Esophagus squamous epithelium (tissue), 5 donors: ENCODE measurements around the gene FBXL17. TPM values are rescaled to one million over a fixed set of nuclear protein-coding genes. Genes with fewer than 3 reads are reported as not detected.

Experiments
- DNase-seq: peaks from one replicate; lab custom pipeline; 2025; lab: John Stamatoyannopoulos, UW
- H3K27ac ChIP-seq, 4 donors: fragments of 200-600 bp; sonication (generic); one replicate each; pipeline ENCODE4 v1.5.1; 2016 to 2019; ENCODE audit warnings: mild to moderate bottlenecking in 1 of 4
- H3K27me3 ChIP-seq, 4 donors: fragments of 200-600 bp; sonication (generic); 1 replicate in 3 of 4; 2 replicates in 1 of 4; pipeline versions ENCODE4 v1.5.1 to v1.6.0; 2017 to 2021; ENCODE audit warnings: antibody characterized with exemption in 1 of 4
- H3K36me3 ChIP-seq, 3 donors: fragments of 200-600 bp; sonication (generic); one replicate each; pipeline ENCODE4 v1.5.1; 2016 to 2019
- H3K4me1 ChIP-seq, 3 donors: fragments of 200-600 bp; sonication (generic); one replicate each; pipeline ENCODE4 v1.5.1; 2017 to 2019
- H3K4me3 ChIP-seq, 4 donors: fragments of 200-600 bp; sonication (generic); 1 replicate in 3 of 4; 2 replicates in 1 of 4; pipeline ENCODE4 v1.5.1; 2016 to 2019; ENCODE audit warnings: mild to moderate bottlenecking in 2 of 4, moderate library complexity in 1 of 4
- H3K9me3 ChIP-seq, 3 donors: fragments of 200-600 bp; sonication (generic); one replicate each; pipeline ENCODE4 v1.5.1; 2016 to 2019
- POLR2A ChIP-seq, 4 donors: fragments of 450-650 bp; IDR thresholded peaks; one replicate each; pipeline ENCODE4 v1.6.1; 2017; ENCODE audit warnings: antibody characterized with exemption in 4 of 4, mild to moderate bottlenecking in 4 of 4, moderate library complexity in 3 of 4
- WGBS, 2 donors: methylation state at CpG; one replicate each; pipeline ENCODE4 v1.1.5; 2018; 5-methylcytosine and 5-hydroxymethylcytosine counted together
- intact Hi-C: fragments of 100-400 bp; cut with DNase I; formaldehyde crosslinking; loops from one replicate; pipeline ENCODE4 v1.15.0; 2022
- total RNA-seq, 4 donors: library from RNA; depleted of rRNA; stranded (reverse); fragments of >200 nt; gene quantifications; one replicate each; pipeline ENCODE4 v1.1.0, GENCODE V29; 2016
- TF ChIP-seq, protein P1 (sequence below), 6 experiments: fragments of 450-650 bp in 4 of 6; fragments of 200-600 bp in 2 of 6; sonication (generic) in 2 of 6; IDR thresholded peaks; one replicate each; pipeline ENCODE4 v1.5.1; 2016 to 2019; ENCODE audit warnings: antibody characterized with exemption in 6 of 6, mild to moderate bottlenecking in 4 of 6, moderate library complexity in 4 of 6
- donor health status: DM: yes; HTN: yes; CAD: no.

The FBXL17 gene
- total RNA-seq, 4 donors from 2014 or later = 11.8 to 23.5 (median 13.8) TPM

DNA sequence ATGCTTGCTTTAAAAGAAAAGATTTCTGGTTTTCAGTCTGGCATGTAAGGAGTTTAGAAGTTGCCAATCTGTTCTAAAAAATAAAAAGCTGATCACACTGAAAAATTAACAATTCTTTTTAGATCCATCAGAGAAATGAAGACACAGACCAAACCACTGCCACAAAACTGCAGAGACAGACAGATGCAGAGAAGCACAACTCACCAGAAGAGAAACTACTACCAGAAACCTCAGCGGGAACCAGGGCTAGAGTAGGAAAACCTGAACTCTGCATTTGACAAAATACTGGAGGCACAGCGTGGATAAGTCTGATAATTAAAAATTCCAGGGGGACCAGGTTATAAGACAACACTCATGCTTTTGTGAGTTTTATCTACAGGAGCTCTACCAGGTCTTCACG, 28.8 kb downstream of the FBXL17 start:
- Histone ChIP-seq H3K4me1 (no peaks in the 10 kb centered on the region), H3K4me3 (no peak overlapping the region), H3K27me3 (no peaks in the 10 kb centered on the region), H3K9me3 (no peaks in the 10 kb centered on the region), H3K27ac (no peak overlapping the region), H3K36me3 (no peaks in the 10 kb centered on the region)
- 93% methylated on average over 3 of the region's 3 CpGs for WGBS, 2 donors
- DNase-seq = no peak
- intact Hi-C loops = no loop called here
- no peak for TF ChIP-seq POLR2A (IDR thresholded peaks at IDR 0.05)
- TF ChIP-seq, protein P1, sequence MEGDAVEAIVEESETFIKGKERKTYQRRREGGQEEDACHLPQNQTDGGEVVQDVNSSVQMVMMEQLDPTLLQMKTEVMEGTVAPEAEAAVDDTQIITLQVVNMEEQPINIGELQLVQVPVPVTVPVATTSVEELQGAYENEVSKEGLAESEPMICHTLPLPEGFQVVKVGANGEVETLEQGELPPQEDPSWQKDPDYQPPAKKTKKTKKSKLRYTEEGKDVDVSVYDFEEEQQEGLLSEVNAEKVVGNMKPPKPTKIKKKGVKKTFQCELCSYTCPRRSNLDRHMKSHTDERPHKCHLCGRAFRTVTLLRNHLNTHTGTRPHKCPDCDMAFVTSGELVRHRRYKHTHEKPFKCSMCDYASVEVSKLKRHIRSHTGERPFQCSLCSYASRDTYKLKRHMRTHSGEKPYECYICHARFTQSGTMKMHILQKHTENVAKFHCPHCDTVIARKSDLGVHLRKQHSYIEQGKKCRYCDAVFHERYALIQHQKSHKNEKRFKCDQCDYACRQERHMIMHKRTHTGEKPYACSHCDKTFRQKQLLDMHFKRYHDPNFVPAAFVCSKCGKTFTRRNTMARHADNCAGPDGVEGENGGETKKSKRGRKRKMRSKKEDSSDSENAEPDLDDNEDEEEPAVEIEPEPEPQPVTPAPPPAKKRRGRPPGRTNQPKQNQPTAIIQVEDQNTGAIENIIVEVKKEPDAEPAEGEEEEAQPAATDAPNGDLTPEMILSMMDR (IDR thresholded peaks at IDR 0.05) = no peak

DNA sequence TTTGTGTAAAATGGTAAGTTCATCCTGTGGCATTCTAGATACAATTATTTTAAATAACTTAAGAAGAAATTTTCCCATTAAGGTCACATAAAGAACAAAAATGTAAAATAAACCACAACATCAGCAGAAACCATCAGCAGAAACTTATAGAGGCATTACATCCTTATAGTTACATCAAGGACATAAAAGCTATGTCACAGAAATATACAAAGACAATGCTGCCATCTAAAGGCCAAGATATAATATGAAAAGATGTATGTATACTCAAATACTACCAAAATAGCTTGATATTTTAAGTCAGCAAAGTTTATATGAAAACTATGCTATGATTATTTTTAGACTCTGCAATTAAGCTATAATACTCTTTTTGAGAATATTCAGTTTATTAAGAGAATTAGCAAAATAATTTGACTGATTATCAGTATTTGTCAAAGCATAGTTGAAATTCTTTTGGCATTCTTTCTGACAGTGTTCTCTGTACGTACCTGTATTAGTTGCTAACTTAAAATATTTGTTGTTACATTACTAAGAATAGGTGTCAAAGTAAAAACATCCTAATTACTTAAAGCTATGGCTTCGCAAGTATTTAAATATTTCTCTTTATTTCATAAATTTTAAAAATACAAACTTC, 36.2 kb downstream of the FBXL17 start:
- 85 to 96% methylated on average over 2 of the region's 2 CpGs for WGBS, 2 donors
- Histone ChIP-seq H3K9me3 (no peaks in the 10 kb centered on the region), H3K27ac (no peak overlapping the region), H3K36me3 (peaks cover 0 to 11% (median 0%) of the 10 kb centered on the region in 3 donors), H3K4me3 (no peak overlapping the region), H3K4me1 (no peaks in the 10 kb centered on the region), H3K27me3 (no peaks in the 10 kb centered on the region)
- TF ChIP-seq POLR2A (IDR thresholded peaks at IDR 0.05) = no peak
- TF ChIP-seq, protein P1 (IDR thresholded peaks at IDR 0.05) = peak in 4 of 6 experiments; percentile 29 to 55 (median 32)
- DNase-seq = no peak
- intact Hi-C loops = no loop called here

DNA sequence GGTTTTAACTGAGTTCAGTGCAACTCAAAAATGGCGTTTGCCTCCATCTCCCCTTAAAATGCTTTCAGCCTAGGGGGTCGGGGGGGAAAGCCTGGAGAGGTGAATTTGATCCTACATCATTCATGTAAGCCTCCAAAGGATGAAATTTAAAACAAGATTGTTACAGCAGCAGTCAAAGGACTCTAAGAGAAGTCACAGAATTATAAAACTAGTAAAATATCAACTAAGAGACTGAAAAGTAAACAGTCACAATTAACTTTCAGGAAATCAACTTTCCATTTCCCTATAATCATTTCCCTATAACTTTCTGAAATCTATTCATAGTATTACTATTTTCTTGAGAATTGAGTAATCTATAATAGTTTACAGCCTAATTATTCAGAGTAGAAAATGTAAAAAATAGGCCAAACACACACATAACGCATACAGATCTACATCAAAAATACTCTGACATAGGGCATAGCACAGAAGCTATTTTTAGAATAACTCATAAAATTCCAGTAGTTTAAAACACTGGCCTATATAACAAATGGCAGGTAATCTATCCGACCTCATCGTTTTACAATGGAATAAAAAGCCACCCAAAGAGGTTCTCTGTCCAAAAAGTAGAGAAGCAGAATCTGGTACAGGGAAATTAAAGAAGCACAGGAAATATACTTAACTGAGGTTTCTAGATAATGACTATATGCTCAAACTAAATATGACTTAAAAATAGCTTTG, 37.6 kb downstream of the FBXL17 start:
- Histone ChIP-seq H3K9me3 (no peaks in the 10 kb centered on the region), H3K4me1 (no peaks in the 10 kb centered on the region), H3K36me3 (peaks cover 0 to 11% (median 0%) of the 10 kb centered on the region in 3 donors), H3K4me3 (no peak overlapping the region), H3K27ac (no peak overlapping the region), H3K27me3 (no peaks in the 10 kb centered on the region)
- intact Hi-C loops = no loop called here
- no peak for DNase-seq
- 82 to 91% methylated on average over 5 of the region's 5 CpGs for WGBS, 2 donors
- TF ChIP-seq, protein P1 (IDR thresholded peaks at IDR 0.05) = no peak
- no peak for TF ChIP-seq POLR2A (IDR thresholded peaks at IDR 0.05)

DNA sequence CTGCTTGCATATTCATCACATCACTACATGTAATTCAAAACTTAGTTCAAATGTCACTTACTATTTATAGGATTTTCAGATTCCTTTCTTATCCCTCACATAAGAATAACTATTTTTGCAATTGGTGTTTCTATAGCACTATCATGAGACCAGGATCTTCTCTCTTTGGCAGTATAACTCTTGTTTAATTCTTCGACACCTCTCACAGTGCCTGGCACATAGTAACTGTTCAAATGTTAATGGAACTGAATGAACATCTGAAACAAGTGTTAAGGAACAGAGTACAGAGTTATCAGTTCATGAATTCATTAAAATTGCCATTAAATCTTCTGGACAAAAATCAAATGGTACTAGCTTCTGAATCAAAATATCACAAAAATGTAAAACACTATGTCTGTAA, 40.0 kb downstream of the FBXL17 start:
- WGBS, 2 donors = 94 to 95% methylated on average over 1 of the region's 1 CpG
- peaks cover 0 to 3% (median 0%) of the 10 kb centered on the region in 3 donors for H3K36me3 ChIP-seq
- no peak overlapping the region for H3K27ac ChIP-seq
- no peaks in the 10 kb centered on the region for H3K4me1 ChIP-seq
- no peak for DNase-seq
- no peaks in the 10 kb centered on the region for H3K9me3 ChIP-seq
- no peak overlapping the region for H3K4me3 ChIP-seq
- TF ChIP-seq, protein P1 (IDR thresholded peaks at IDR 0.05) = no peak
- TF ChIP-seq POLR2A (IDR thresholded peaks at IDR 0.05) = no peak
- H3K27me3 ChIP-seq = no peaks in the 10 kb centered on the region
- intact Hi-C loops = no loop called here

DNA sequence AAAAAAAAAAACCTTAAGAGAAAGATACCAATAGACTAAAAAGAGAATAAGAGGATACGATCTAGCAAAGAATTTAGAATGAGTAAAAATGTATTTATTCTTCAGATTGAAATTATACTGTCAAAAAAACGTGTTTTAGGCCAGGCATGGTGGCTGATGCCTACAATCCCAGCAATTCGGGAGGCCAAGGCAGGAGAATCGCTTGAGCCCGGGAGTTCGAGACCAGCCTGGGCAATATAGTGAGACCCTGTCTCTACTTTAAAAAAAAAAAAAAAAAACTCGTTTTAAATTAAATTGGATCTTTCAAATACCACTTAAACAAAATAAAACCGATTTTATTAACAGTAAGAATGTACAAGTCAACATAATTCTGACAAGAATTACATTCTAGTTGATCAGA, 41.8 kb downstream of the FBXL17 start:
- no peaks in the 10 kb centered on the region for H3K9me3 ChIP-seq
- no peaks in the 10 kb centered on the region for H3K36me3 ChIP-seq
- no peak overlapping the region for H3K4me3 ChIP-seq
- H3K4me1 ChIP-seq = no peaks in the 10 kb centered on the region
- H3K27me3 ChIP-seq = no peaks in the 10 kb centered on the region
- intact Hi-C loops = no loop called here
- WGBS, 2 donors = 88 to 93% methylated on average over 8 of the region's 8 CpGs
- TF ChIP-seq, protein P1 (IDR thresholded peaks at IDR 0.05) = no peak
- no peak for TF ChIP-seq POLR2A (IDR thresholded peaks at IDR 0.05)
- no peak overlapping the region for H3K27ac ChIP-seq
- no peak for DNase-seq
